Ishikawa (cell line): Measurements from ENCODE around the gene STMP1.

Source experiments
- CEBPB ChIP-seq: IDR thresholded peaks from 2 replicates; pipeline ENCODE4 v1.6.1; 2012
- EP300 ChIP-seq: IDR thresholded peaks from 2 replicates; pipeline ENCODE4 v1.6.1; 2012; ENCODE audit warnings: borderline replicate concordance
- NFIC ChIP-seq: IDR thresholded peaks from 2 replicates; pipeline ENCODE4 v1.6.1; 2012
- TF ChIP-seq, protein P1 (sequence below): IDR thresholded peaks from 2 replicates; pipeline ENCODE4 v1.6.1; 2012
- TF ChIP-seq, protein P2 (sequence below): IDR thresholded peaks from 2 replicates; pipeline ENCODE4 v1.6.1; 2012; ENCODE audit warnings: low read depth, mild to moderate bottlenecking

DNA sequence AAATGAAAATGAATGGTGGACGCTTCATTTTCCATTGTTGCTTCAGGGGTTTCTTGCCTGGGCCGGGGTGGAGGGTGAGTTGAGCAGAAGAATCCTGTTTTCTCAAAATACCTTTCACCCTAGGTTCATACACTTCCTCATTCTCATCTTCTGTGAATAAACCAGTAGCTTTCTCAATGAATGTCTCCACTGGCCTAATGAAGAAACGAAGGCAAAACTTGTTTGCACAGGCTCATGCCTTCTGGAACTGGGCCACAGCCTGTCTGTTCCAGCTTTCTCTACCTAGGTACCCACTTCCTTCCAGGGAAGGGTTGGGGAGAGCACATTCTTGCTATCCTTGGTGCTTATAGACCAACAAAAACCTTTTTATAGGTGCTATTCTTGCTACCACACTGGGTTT is 21.3 kb downstream of the STMP1 start:
- no peak for TF ChIP-seq NFIC
- TF ChIP-seq EP300 = no peak
- TF ChIP-seq, protein P1, sequence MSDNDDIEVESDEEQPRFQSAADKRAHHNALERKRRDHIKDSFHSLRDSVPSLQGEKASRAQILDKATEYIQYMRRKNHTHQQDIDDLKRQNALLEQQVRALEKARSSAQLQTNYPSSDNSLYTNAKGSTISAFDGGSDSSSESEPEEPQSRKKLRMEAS = no peak
- no peak for TF ChIP-seq CEBPB
- TF ChIP-seq, protein P2, sequence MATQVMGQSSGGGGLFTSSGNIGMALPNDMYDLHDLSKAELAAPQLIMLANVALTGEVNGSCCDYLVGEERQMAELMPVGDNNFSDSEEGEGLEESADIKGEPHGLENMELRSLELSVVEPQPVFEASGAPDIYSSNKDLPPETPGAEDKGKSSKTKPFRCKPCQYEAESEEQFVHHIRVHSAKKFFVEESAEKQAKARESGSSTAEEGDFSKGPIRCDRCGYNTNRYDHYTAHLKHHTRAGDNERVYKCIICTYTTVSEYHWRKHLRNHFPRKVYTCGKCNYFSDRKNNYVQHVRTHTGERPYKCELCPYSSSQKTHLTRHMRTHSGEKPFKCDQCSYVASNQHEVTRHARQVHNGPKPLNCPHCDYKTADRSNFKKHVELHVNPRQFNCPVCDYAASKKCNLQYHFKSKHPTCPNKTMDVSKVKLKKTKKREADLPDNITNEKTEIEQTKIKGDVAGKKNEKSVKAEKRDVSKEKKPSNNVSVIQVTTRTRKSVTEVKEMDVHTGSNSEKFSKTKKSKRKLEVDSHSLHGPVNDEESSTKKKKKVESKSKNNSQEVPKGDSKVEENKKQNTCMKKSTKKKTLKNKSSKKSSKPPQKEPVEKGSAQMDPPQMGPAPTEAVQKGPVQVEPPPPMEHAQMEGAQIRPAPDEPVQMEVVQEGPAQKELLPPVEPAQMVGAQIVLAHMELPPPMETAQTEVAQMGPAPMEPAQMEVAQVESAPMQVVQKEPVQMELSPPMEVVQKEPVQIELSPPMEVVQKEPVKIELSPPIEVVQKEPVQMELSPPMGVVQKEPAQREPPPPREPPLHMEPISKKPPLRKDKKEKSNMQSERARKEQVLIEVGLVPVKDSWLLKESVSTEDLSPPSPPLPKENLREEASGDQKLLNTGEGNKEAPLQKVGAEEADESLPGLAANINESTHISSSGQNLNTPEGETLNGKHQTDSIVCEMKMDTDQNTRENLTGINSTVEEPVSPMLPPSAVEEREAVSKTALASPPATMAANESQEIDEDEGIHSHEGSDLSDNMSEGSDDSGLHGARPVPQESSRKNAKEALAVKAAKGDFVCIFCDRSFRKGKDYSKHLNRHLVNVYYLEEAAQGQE = no peak
